KMS-11 (cell line): ENCODE results near the gene PRR14L.

Source experiments
- H2AFZ ChIP-seq: fragments of 200-600 bp; sonication (generic); 2 replicates; pipeline ENCODE4 v1.6.1; 2016; ENCODE audit warnings: antibody characterized with exemption, mixed run types, low read depth
- H3K27ac ChIP-seq: fragments of 200-600 bp; sonication (generic); 2 replicates; pipeline ENCODE4 v1.6.1; 2016; ENCODE audit warnings: mild to moderate bottlenecking, mixed run types
- H3K27me3 ChIP-seq: fragments of 200-600 bp; sonication (generic); 2 replicates; pipeline ENCODE4 v1.6.1; 2017; ENCODE audit warnings: mild to moderate bottlenecking, low read depth, mixed run types, moderate library complexity; ENCODE audit not compliant: insufficient read depth
- H3K36me3 ChIP-seq: fragments of 200-600 bp; sonication (generic); 2 replicates; pipeline ENCODE4 v1.6.1; 2017; ENCODE audit warnings: mild to moderate bottlenecking, mixed run types; ENCODE audit not compliant: insufficient read depth
- H3K4me1 ChIP-seq: fragments of 200-600 bp; sonication (generic); 2 replicates; pipeline ENCODE4 v1.6.1; 2016; ENCODE audit warnings: mild to moderate bottlenecking, low read depth, mixed run types; ENCODE audit not compliant: poor library complexity, severe bottlenecking
- H3K4me2 ChIP-seq: fragments of 200-600 bp; sonication (generic); 2 replicates; pipeline ENCODE4 v1.7.0; 2016; ENCODE audit warnings: mild to moderate bottlenecking, mixed run types
- H3K4me3 ChIP-seq: fragments of 200-600 bp; sonication (generic); IDR thresholded peaks from 2 replicates; pipeline ENCODE4 v1.6.1; 2017; ENCODE audit warnings: low read depth, low read length, mixed read lengths; ENCODE audit not compliant: insufficient read depth
- H3K79me2 ChIP-seq: fragments of 200-600 bp; sonication (generic); 2 replicates; pipeline ENCODE4 v1.6.1; 2016; ENCODE audit warnings: low read depth, mixed run types; ENCODE audit not compliant: insufficient read depth
- H3K9ac ChIP-seq: fragments of 200-600 bp; sonication (generic); 2 replicates; pipeline ENCODE4 v1.6.1; 2016; ENCODE audit warnings: mild to moderate bottlenecking, mixed run types
- H4K20me1 ChIP-seq: fragments of 200-600 bp; sonication (generic); 2 replicates; pipeline ENCODE4 v1.6.1; 2016; ENCODE audit warnings: mild to moderate bottlenecking, mixed run types; ENCODE audit not compliant: insufficient read depth
- CTCF ChIP-seq: fragments of 200-600 bp; sonication (generic); conservative IDR thresholded peaks from 2 replicates; pipeline ENCODE4 v1.6.1; 2017; ENCODE audit warnings: low read depth, mild to moderate bottlenecking, antibody characterized with exemption, low read length, moderate library complexity, mixed read lengths

The PRR14L gene

GRCh38 chr22:31732089-31732829, 17.7 kb downstream of the PRR14L start:
- H3K4me3 ChIP-seq = no peak overlapping the region
- no peaks in the 10 kb centered on the region for H3K4me1 ChIP-seq
- no peaks in the 10 kb centered on the region for H3K27me3 ChIP-seq
- no peak overlapping the region for H3K9ac ChIP-seq
- H3K27ac ChIP-seq = no peak overlapping the region
- no peak overlapping the region for H2AFZ ChIP-seq
- no peaks in the 10 kb centered on the region for H3K36me3 ChIP-seq
- no peak overlapping the region for H3K4me2 ChIP-seq
- no peaks in the 10 kb centered on the region for H3K79me2 ChIP-seq
- no peaks in the 10 kb centered on the region for H4K20me1 ChIP-seq
- no peak for TF ChIP-seq CTCF

DNA sequence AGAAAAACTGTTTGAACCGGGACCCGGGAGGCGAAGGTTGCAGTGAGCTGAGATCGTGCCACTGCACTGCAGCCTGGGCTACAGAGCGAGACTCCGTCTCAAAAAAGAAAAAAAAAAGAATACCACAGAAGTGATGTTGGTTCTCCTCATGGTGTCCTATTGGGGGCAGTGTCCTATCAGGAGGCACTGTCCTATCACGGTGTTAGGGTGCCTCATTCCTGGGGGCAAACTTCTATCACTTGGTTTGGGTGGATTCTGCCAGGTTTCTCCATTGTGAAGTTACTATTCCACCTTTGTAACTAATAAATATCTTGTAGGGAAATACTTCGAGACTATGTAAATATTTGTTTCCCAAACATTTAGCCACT, 19.6 kb downstream of the PRR14L start:
- H3K27ac ChIP-seq = no peak overlapping the region
- no peak overlapping the region for H3K9ac ChIP-seq
- no peaks in the 10 kb centered on the region for H4K20me1 ChIP-seq
- no peak overlapping the region for H3K4me2 ChIP-seq
- no peaks in the 10 kb centered on the region for H3K27me3 ChIP-seq
- TF ChIP-seq CTCF = no peak
- H2AFZ ChIP-seq = no peak overlapping the region
- no peak overlapping the region for H3K4me3 ChIP-seq
- no peaks in the 10 kb centered on the region for H3K79me2 ChIP-seq
- H3K36me3 ChIP-seq = no peaks in the 10 kb centered on the region
- H3K4me1 ChIP-seq = no peaks in the 10 kb centered on the region

GRCh38 chr22:31728857-31729256, 21.1 kb downstream of the PRR14L start:
- Histone ChIP-seq H3K9ac (no peak overlapping the region), H3K79me2 (no peaks in the 10 kb centered on the region), H4K20me1 (no peaks in the 10 kb centered on the region), H3K4me1 (no peaks in the 10 kb centered on the region), H3K36me3 (no peaks in the 10 kb centered on the region), H3K27ac (no peak overlapping the region), H3K4me2 (no peak overlapping the region), H3K27me3 (no peaks in the 10 kb centered on the region), H2AFZ (no peak overlapping the region), H3K4me3 (no peak overlapping the region)
- TF ChIP-seq CTCF = no peak

DNA sequence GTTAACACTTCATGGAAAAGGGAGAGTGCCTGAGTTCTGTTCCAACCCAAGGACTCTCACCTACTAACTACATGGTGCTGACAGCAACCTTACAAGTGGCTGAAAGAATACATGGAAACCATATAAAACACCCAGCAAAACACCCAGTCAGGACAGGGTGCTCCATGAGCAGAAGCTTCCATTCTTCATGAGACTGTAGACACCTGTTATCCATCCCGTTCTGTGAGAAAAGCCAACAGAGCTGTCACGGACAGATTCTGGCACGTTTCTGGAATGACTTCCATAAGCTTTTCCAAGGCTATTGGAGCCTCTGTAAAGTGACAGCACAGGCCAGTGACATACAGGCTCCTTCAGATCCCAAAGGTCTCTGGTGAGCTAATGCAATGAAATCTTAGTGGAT, 23.2 kb downstream of the PRR14L start:
- Histone ChIP-seq H3K4me1 (no peaks in the 10 kb centered on the region), H3K36me3 (no peaks in the 10 kb centered on the region), H3K9ac (no peak overlapping the region), H3K27me3 (no peaks in the 10 kb centered on the region), H3K79me2 (no peaks in the 10 kb centered on the region), H3K27ac (no peak overlapping the region), H3K4me2 (no peak overlapping the region), H2AFZ (no peak overlapping the region), H4K20me1 (no peaks in the 10 kb centered on the region), H3K4me3 (no peak overlapping the region)
- TF ChIP-seq CTCF = no peak
